Gastroesophageal sphincter (tissue), 3 donors: ENCODE data around the gene C5AR1.

Experiments
- EP300 ChIP-seq: sonication (generic); formaldehyde crosslinking; IDR thresholded peaks from one replicate; pipeline ENCODE4 v1.6.1; 2017; ENCODE audit warnings: antibody characterized with exemption, mild to moderate bottlenecking
- TF ChIP-seq, protein P1 (sequence below), 4 experiments: fragments of 200-600 bp in 2 of 4; fragments of 450-650 bp in 2 of 4; sonication (generic) in 1 of 4; IDR thresholded peaks; one replicate each; pipeline ENCODE4 v1.5.1; 2017 to 2019; ENCODE audit warnings: antibody characterized with exemption in 4 of 4, mild to moderate bottlenecking in 2 of 4, moderate library complexity in 2 of 4

DNA sequence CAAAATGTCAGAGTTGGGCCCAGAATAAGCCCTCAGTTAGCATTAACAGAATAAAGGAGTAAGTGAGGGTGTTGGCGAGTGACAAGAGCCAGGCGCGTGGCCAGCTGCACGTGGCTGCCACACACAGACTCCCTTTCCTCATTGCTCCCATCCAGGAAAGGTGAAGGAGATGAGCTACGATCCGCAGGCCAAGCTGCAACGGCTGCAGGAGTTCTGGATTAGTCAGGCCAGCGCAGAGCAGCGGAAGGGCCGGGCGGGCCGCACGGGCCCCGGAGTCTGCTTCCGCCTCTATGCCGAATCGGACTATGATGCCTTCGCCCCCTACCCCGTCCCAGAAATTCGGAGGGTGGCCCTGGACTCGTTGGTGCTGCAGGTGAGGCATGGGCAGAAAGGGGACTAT, 52.7 kb downstream of the C5AR1 start:
- TF ChIP-seq, protein P1, sequence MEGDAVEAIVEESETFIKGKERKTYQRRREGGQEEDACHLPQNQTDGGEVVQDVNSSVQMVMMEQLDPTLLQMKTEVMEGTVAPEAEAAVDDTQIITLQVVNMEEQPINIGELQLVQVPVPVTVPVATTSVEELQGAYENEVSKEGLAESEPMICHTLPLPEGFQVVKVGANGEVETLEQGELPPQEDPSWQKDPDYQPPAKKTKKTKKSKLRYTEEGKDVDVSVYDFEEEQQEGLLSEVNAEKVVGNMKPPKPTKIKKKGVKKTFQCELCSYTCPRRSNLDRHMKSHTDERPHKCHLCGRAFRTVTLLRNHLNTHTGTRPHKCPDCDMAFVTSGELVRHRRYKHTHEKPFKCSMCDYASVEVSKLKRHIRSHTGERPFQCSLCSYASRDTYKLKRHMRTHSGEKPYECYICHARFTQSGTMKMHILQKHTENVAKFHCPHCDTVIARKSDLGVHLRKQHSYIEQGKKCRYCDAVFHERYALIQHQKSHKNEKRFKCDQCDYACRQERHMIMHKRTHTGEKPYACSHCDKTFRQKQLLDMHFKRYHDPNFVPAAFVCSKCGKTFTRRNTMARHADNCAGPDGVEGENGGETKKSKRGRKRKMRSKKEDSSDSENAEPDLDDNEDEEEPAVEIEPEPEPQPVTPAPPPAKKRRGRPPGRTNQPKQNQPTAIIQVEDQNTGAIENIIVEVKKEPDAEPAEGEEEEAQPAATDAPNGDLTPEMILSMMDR (IDR thresholded peaks at IDR 0.05): no peak
- no peak for TF ChIP-seq EP300
